K562 (cell line): Measurements from ENCODE around the gene NDST1. TPM values are rescaled to one million over a fixed set of nuclear protein-coding genes. Genes with fewer than 3 reads are reported as not detected.

Source experiments
- ATAC-seq: fragments of 200-7000 bp; cut with Tn5 transposase; 3 replicates; pipeline ENCODE4 v1.9.1; 2020; ENCODE audit warnings: moderate library complexity
- BruUV-seq: library from RNA; stranded (reverse); fragments of 400-500 nt; replicated peaks from 2 replicates; lab custom pipeline; 2021; lab: Mats Ljungman, UMichigan
- CTCF ChIA-PET: fragments of 300-600 bp; formaldehyde crosslinking; extraction: SDS; loops from one replicate; lab custom pipeline; 2021; ENCODE audit warnings: low intra/inter-chr PET ratio; lab: Yijun Ruan, JAX
- POLR2A ChIA-PET: fragments of 300-600, 350-650 bp; sonication (Branson Sonifier 250); formaldehyde crosslinking; extraction: SDS; loops from one replicate; lab custom pipeline; 2021; ENCODE audit warnings: antibody characterized with exemption, inconsistent platforms; lab: Yijun Ruan, JAX
- DNase-seq, 4 experiments: peaks; one replicate each; pipeline versions ENCODE4 v3.0.0 to v3.0.0-alpha.2; 2011 to 2018; ENCODE audit warnings: low spot score in 3 of 4, mixed read lengths in 3 of 4; ENCODE audit errors: extremely low read depth in 1 of 4
- FAIRE-seq: peaks from 2 replicates; lab custom pipeline; 2011; peaks lifted over from hg19 to GRCh38; lab: Jason Lieb, UNC
- H2AFZ ChIP-seq: 2 replicates; pipeline ENCODE4 v1.6.0; 2011; ENCODE audit warnings: low read depth, low read length, control low read depth, inconsistent platforms
- H3K27ac ChIP-seq: fragments of 200-600 bp; 3 replicates; pipeline ENCODE4 v1.8.0; 2011; ENCODE audit warnings: low read depth, mild to moderate bottlenecking, control low read depth, inconsistent platforms, low read length, moderate library complexity, mixed read lengths; ENCODE audit errors: extremely low read depth
- H3K27me3 ChIP-seq, 2 experiments: fragments of 300-600 bp in 1 of 2; 2 replicates in 1 of 2; 3 replicates in 1 of 2; pipeline versions ENCODE4 v1.6.0 to v1.8.0; 2011; ENCODE audit warnings: inconsistent platforms in 2 of 2, low read length in 2 of 2, mild to moderate bottlenecking in 1 of 2, mixed read lengths in 1 of 2, moderate library complexity in 1 of 2; ENCODE audit not compliant: control insufficient read depth in 2 of 2, insufficient read depth in 2 of 2
- H3K36me3 ChIP-seq: fragments of 300-600 bp; 3 replicates; pipeline ENCODE4 v1.8.0; 2011; ENCODE audit warnings: mild to moderate bottlenecking, low read length, inconsistent platforms; ENCODE audit not compliant: control insufficient read depth, insufficient read depth
- H3K4me1 ChIP-seq, 2 experiments: fragments of 200-600 bp in 1 of 2; replicated peaks in 1 of 2; 2 replicates in 1 of 2; 3 replicates in 1 of 2; pipeline versions ENCODE4 v1.5.1 to v1.8.0; 2011; ENCODE audit warnings: inconsistent platforms in 2 of 2, low read length in 2 of 2, mild to moderate bottlenecking in 1 of 2, mixed read lengths in 1 of 2, moderate library complexity in 1 of 2; ENCODE audit not compliant: control insufficient read depth in 2 of 2, insufficient read depth in 2 of 2
- H3K4me2 ChIP-seq: 2 replicates; pipeline ENCODE4 v1.6.1; 2011; ENCODE audit warnings: low read length, control low read depth, inconsistent platforms, mixed read lengths; ENCODE audit not compliant: insufficient read depth
- H3K4me3 ChIP-seq: fragments of 200-600 bp; sonication (generic), shearing (Covaris generic); 2 replicates; pipeline ENCODE4 v1.5.1; 2016; ENCODE audit warnings: control low read depth, inconsistent platforms
- H3K79me2 ChIP-seq: fragments of 200-600 bp; 3 replicates; pipeline ENCODE4 v1.8.0; 2011; ENCODE audit warnings: low read length, inconsistent platforms; ENCODE audit not compliant: control insufficient read depth, insufficient read depth
- H3K9ac ChIP-seq, 2 experiments: 2 replicates each; pipeline versions ENCODE4 v1.6.0 to v1.6.1; 2011; ENCODE audit warnings: low read depth in 2 of 2, low read length in 2 of 2, control low read depth in 1 of 2, inconsistent platforms in 1 of 2, mild to moderate bottlenecking in 1 of 2, mixed read lengths in 1 of 2; ENCODE audit not compliant: insufficient read depth in 1 of 2
- H3K9me1 ChIP-seq: one replicate; pipeline ENCODE4 v1.6.0; 2011; ENCODE audit warnings: inconsistent platforms, mild to moderate bottlenecking, low read length, moderate library complexity; ENCODE audit not compliant: control insufficient read depth, insufficient read depth
- H3K9me3 ChIP-seq: replicated peaks from 2 replicates; pipeline ENCODE4 v1.5.1; 2011; ENCODE audit warnings: low read depth, low read length, inconsistent platforms; ENCODE audit not compliant: control insufficient read depth, insufficient read depth
- H4K20me1 ChIP-seq: replicated peaks from 2 replicates; pipeline ENCODE4 v1.6.1; 2011; ENCODE audit warnings: low read length, inconsistent platforms, mixed read lengths; ENCODE audit not compliant: control insufficient read depth, insufficient read depth
- E2F4 ChIP-seq: sonication (generic); formaldehyde crosslinking; IDR thresholded peaks from 2 replicates; pipeline ENCODE4 v1.8.0; 2022; ENCODE audit warnings: mild to moderate bottlenecking, low read depth, missing genetic modification reagents
- ELK1 ChIP-seq: sonication (generic); formaldehyde crosslinking; IDR thresholded peaks from 2 replicates; pipeline ENCODE4 v1.8.1; 2022; ENCODE audit warnings: missing genetic modification reagents
- HNRNPUL1 ChIP-seq: fragments of 200-400 bp; formaldehyde crosslinking; IDR thresholded peaks from 2 replicates; pipeline ENCODE4 v1.6.1; 2017; ENCODE audit warnings: low read length
- PCBP1 ChIP-seq: fragments of 200-400 bp; formaldehyde crosslinking; IDR thresholded peaks from 2 replicates; pipeline ENCODE4 v1.6.1; 2018; ENCODE audit warnings: mild to moderate bottlenecking, low read depth, low read length; ENCODE audit not compliant: poor library complexity, severe bottlenecking
- RREB1 ChIP-seq: fragments of 250-450 bp; sonication (Bioruptor Pico); IDR thresholded peaks from 2 replicates; pipeline ENCODE4 v1.4.0; 2020
- SMAD4 ChIP-seq: fragments of 250-450 bp; sonication (Bioruptor Pico); conservative IDR thresholded peaks from 2 replicates; pipeline ENCODE4 v1.8.0; 2021; ENCODE audit warnings: inconsistent platforms, mild to moderate bottlenecking, moderate library complexity
- TBL1XR1 ChIP-seq, 2 experiments: IDR thresholded peaks; 2 replicates each; pipeline ENCODE4 v1.6.1; 2012; ENCODE audit warnings: improper control_type of control experiment in 2 of 2, low read length in 2 of 2, mild to moderate bottlenecking in 1 of 2
- WGBS: fragments of 100-300 bp; shearing (Covaris generic); methylation state at CpG from one replicate; pipeline ENCODE4 v1.1.6; 2016; ENCODE audit warnings: low coverage, mixed read lengths; ENCODE audit not compliant: insufficient coverage; ENCODE audit errors: missing lambda C conversion rate; 5-methylcytosine and 5-hydroxymethylcytosine counted together
- in situ Hi-C: fragments of 300-500 bp; cut with MboI; formaldehyde crosslinking; loops from 4 replicates; pipeline ENCODE4 v1.15.0; 2018; ENCODE audit warnings: inconsistent platforms, mixed read lengths
- intact Hi-C: fragments of 100-400 bp; cut with micrococcal nuclease; formaldehyde crosslinking; loops from 2 replicates; pipeline ENCODE4 v1.14.2; 2022
- polyA plus RNA-seq, 8 experiments: library from polyadenylated mRNA; depleted of rRNA in 4 of 8; stranded (reverse) in 5 of 8; unstranded in 3 of 8; fragments of >200 nt; fragmentation: Nextera tagmentation in 2 of 8; fragmentation: Illumina TruSeq in 1 of 8; extraction: Ambion mirVana in 2 of 8; extraction: Trizol in 1 of 8; gene quantifications; 2 replicates each; pipeline versions ENCODE4 v1.2.1 to v1.2.3, GENCODE V29; 2011 to 2014; ENCODE audit warnings: inconsistent platforms in 1 of 8, missing spikeins in 1 of 8
- total RNA-seq, 7 experiments: library from RNA; depleted of rRNA in 6 of 7; stranded (reverse); fragments of >200 nt in 6 of 7; fragmentation: Illumina TruSeq in 2 of 7; extraction: Trizol in 2 of 7; gene quantifications; 2 replicates each; pipeline versions ENCODE4 v1.2.1 to v1.2.3, GENCODE V29; 2011 to 2021; ENCODE audit warnings: low replicate concordance in 1 of 7
- TF ChIP-seq, protein P1 (sequence below): sonication (generic); formaldehyde crosslinking; IDR thresholded peaks from 2 replicates; pipeline ENCODE4 v1.8.0; 2022; ENCODE audit warnings: missing genetic modification reagents, mild to moderate bottlenecking, borderline replicate concordance
- TF ChIP-seq, protein P2 (sequence below): fragments of 200-800 bp; sonication (Bioruptor generic); IDR thresholded peaks from 2 replicates; pipeline ENCODE4 v1.6.1; 2017; ENCODE audit warnings: missing genetic modification characterization, missing compliant biosample characterization
- TF ChIP-seq, protein P3 (sequence below): fragments of 250-450 bp; sonication (Bioruptor Pico); IDR thresholded peaks from 2 replicates; pipeline ENCODE4 v1.8.0; 2021; ENCODE audit warnings: borderline replicate concordance, mild to moderate bottlenecking, moderate library complexity; ENCODE audit not compliant: poor library complexity, severe bottlenecking

The NDST1 gene
- total and polyA plus RNA-seq, 9 of the 15 experiments (the other 6 are each of a cell fraction or from before 2014, with no cell fraction given), result 0.38 to 47.9 (median 9.9) TPM

GRCh38 chr5:150603491-150603890 lies 95.6 kb downstream of the NDST1 start:
- CTCF ChIA-PET, result no interaction called here
- FAIRE-seq, result no peak
- 3% methylated on average over 3 of the region's 3 CpGs for WGBS
- TF ChIP-seq TBL1XR1 (IDR thresholded peaks at IDR 0.05; ENCODE audit: low read length in 2 of 2), result no peak
- no peak for TF ChIP-seq E2F4 (CRISPR knock-in tag)
- TF ChIP-seq, protein P1, sequence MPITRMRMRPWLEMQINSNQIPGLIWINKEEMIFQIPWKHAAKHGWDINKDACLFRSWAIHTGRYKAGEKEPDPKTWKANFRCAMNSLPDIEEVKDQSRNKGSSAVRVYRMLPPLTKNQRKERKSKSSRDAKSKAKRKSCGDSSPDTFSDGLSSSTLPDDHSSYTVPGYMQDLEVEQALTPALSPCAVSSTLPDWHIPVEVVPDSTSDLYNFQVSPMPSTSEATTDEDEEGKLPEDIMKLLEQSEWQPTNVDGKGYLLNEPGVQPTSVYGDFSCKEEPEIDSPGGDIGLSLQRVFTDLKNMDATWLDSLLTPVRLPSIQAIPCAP (CRISPR knock-in tag), result no peak
- no peak for TF ChIP-seq RREB1
- no peak for TF ChIP-seq ELK1 (CRISPR knock-in tag)
- no peak for TF ChIP-seq SMAD4
- no peak for TF ChIP-seq HNRNPUL1
- TF ChIP-seq, protein P2, sequence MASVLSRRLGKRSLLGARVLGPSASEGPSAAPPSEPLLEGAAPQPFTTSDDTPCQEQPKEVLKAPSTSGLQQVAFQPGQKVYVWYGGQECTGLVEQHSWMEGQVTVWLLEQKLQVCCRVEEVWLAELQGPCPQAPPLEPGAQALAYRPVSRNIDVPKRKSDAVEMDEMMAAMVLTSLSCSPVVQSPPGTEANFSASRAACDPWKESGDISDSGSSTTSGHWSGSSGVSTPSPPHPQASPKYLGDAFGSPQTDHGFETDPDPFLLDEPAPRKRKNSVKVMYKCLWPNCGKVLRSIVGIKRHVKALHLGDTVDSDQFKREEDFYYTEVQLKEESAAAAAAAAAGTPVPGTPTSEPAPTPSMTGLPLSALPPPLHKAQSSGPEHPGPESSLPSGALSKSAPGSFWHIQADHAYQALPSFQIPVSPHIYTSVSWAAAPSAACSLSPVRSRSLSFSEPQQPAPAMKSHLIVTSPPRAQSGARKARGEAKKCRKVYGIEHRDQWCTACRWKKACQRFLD, result no peak
- TF ChIP-seq, protein P3, sequence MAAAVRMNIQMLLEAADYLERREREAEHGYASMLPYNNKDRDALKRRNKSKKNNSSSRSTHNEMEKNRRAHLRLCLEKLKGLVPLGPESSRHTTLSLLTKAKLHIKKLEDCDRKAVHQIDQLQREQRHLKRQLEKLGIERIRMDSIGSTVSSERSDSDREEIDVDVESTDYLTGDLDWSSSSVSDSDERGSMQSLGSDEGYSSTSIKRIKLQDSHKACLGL, result no peak
- TF ChIP-seq PCBP1, result no peak

More at GRCh38 chr5:150603491-150603890, 95.6 kb downstream of the NDST1 start:
- Histone ChIP-seq H3K4me1 (no peaks in the 10 kb centered on the region), H2AFZ (no peak overlapping the region), H3K9me1 (no peaks in the 10 kb centered on the region), H3K27me3 (peaks cover 33 to 79% of the 10 kb centered on the region in 2 experiments), H4K20me1 (peaks cover 5% of the 10 kb centered on the region; the same call in 1 of the 2 replicates), H3K36me3 (no peaks in the 10 kb centered on the region), H3K9ac (no peak overlapping the region), H3K4me3 (no peak overlapping the region), H3K4me2 (no peak overlapping the region), H3K27ac (no peak overlapping the region), H3K79me2 (no peaks in the 10 kb centered on the region), H3K9me3 (no peaks in the 10 kb centered on the region)
- intact Hi-C loops (no loop called here), in situ Hi-C loops (no loop called here)
- DNase-seq (no peak), ATAC-seq (no peak)
- BruUV-seq, result no TSS peak
- POLR2A ChIA-PET, result interaction anchor here (0.6 to 1.1 kb wide), 2 partner anchors 9 to 11 kb away, joined by 3 to 4 read pairs; no protein-coding TSS in a partner anchor
